HepG2 (cell line): Measurements from ENCODE around the gene ALB. TPM values are rescaled to one million over a fixed set of nuclear protein-coding genes. Genes with fewer than 3 reads are reported as not detected.

Experiments
- ATAC-seq: fragments of 200-7000 bp; cut with Tn5 transposase; 3 replicates; pipeline ENCODE4 v1.9.1; 2020; ENCODE audit warnings: mild to moderate bottlenecking, moderate library complexity
- BruUV-seq: library from RNA; stranded (reverse); fragments of 400-500 nt; replicated peaks from 2 replicates; lab custom pipeline; 2021; lab: Mats Ljungman, UMichigan
- CTCF ChIA-PET: fragments of 300-600 bp; formaldehyde crosslinking; extraction: SDS; loops from one replicate; lab custom pipeline; 2021; ENCODE audit warnings: low total read pairs, inconsistent platforms, low intra/inter-chr PET ratio; lab: Yijun Ruan, JAX
- POLR2A ChIA-PET: fragments of 350-600 bp; sonication (Branson Sonifier 250); formaldehyde crosslinking; loops from one replicate; lab custom pipeline; 2020; ENCODE audit warnings: antibody characterized with exemption, inconsistent platforms; lab: Yijun Ruan, JAX
- DNase-seq: peaks from one replicate; pipeline ENCODE4 v3.0.0-alpha.2; 2015; ENCODE audit warnings: low spot score
- FAIRE-seq: peaks from 3 replicates; lab custom pipeline; 2011; peaks lifted over from hg19 to GRCh38; lab: Jason Lieb, UNC
- H2AFZ ChIP-seq: one replicate; pipeline ENCODE4 v1.6.1; 2011; ENCODE audit warnings: low read length, inconsistent platforms
- H3K27ac ChIP-seq: fragments of 300-600 bp; 3 replicates; pipeline ENCODE4 v1.8.0; 2011; ENCODE audit warnings: mixed run types, mild to moderate bottlenecking, mixed read lengths, low read length, inconsistent platforms; ENCODE audit not compliant: insufficient read depth; ENCODE audit errors: extremely low read length
- H3K27me3 ChIP-seq, 2 experiments: fragments of 200-600 bp in 1 of 2; 2 replicates in 1 of 2; 3 replicates in 1 of 2; pipeline versions ENCODE4 v1.6.0 to v1.8.0; 2011; ENCODE audit warnings: low read length in 2 of 2, mild to moderate bottlenecking in 2 of 2, moderate library complexity in 2 of 2, inconsistent platforms in 1 of 2; ENCODE audit not compliant: insufficient read depth in 2 of 2, control insufficient read depth in 1 of 2
- H3K36me3 ChIP-seq, 2 experiments: fragments of 200-600 bp in 1 of 2; replicated peaks in 1 of 2; 2 replicates in 1 of 2; 3 replicates in 1 of 2; pipeline versions ENCODE4 v1.5.1 to v1.8.0; 2011; ENCODE audit warnings: low read length in 2 of 2, inconsistent platforms in 1 of 2; ENCODE audit not compliant: insufficient read depth in 2 of 2, control insufficient read depth in 1 of 2
- H3K4me1 ChIP-seq: 2 replicates; pipeline ENCODE4 v1.5.1; 2012; ENCODE audit warnings: low read length, inconsistent platforms; ENCODE audit not compliant: insufficient read depth
- H3K4me2 ChIP-seq: 2 replicates; pipeline ENCODE4 v1.6.0; 2011; ENCODE audit warnings: low read depth, low read length, inconsistent platforms
- H3K4me3 ChIP-seq, 3 experiments: fragments of 200-600 bp in 1 of 3; sonication (generic), shearing (Covaris generic) in 1 of 3; replicated peaks in 1 of 3; 2 replicates each; pipeline ENCODE4 v1.5.1; 2011 to 2016; ENCODE audit warnings: low read length in 3 of 3, inconsistent platforms in 2 of 3, low read depth in 2 of 3, mild to moderate bottlenecking in 2 of 3, control low read depth in 1 of 3, mixed read lengths in 1 of 3; ENCODE audit not compliant: insufficient read depth in 1 of 3
- H3K79me2 ChIP-seq: one replicate; pipeline ENCODE4 v1.6.1; 2011; ENCODE audit warnings: low read length, inconsistent platforms; ENCODE audit not compliant: insufficient read depth
- H3K9ac ChIP-seq: 2 replicates; pipeline ENCODE4 v1.6.0; 2011; ENCODE audit warnings: mild to moderate bottlenecking, low read depth, low read length, inconsistent platforms; ENCODE audit not compliant: insufficient read depth
- H3K9me3 ChIP-seq: 2 replicates; pipeline ENCODE4 v1.5.1; 2012; ENCODE audit warnings: mild to moderate bottlenecking, low read length
- H4K20me1 ChIP-seq: 2 replicates; pipeline ENCODE4 v1.6.0; 2011; ENCODE audit warnings: inconsistent platforms, mild to moderate bottlenecking, low read length, moderate library complexity; ENCODE audit not compliant: insufficient read depth
- ATF1 ChIP-seq: IDR thresholded peaks from 2 replicates; pipeline ENCODE4 v1.6.1; 2016; ENCODE audit warnings: mild to moderate bottlenecking, control low read depth
- GPN1 ChIP-seq: sonication (generic); formaldehyde crosslinking; IDR thresholded peaks from 2 replicates; pipeline ENCODE4 v1.5.1; 2020; ENCODE audit warnings: missing genetic modification reagents, borderline replicate concordance
- RBM22 ChIP-seq: fragments of 200-400 bp; formaldehyde crosslinking; optimal IDR thresholded peaks from 2 replicates; pipeline ENCODE3; 2017; ENCODE audit warnings: mild to moderate bottlenecking, low read length, moderate library complexity
- XRCC5 ChIP-seq: fragments of 200-400 bp; formaldehyde crosslinking; optimal IDR thresholded peaks from 2 replicates; pipeline ENCODE3; 2017; ENCODE audit warnings: mild to moderate bottlenecking, low read length
- WGBS: methylation state at CpG from one replicate; pipeline ENCODE4 v1.1.6; 2017; ENCODE audit warnings: low lambda C conversion rate; 5-methylcytosine and 5-hydroxymethylcytosine counted together
- in situ Hi-C: cut with HindIII; loops from 2 replicates; pipeline ENCODE4 v1.10.0; 2017; ENCODE audit warnings: low pct_unique_long_range_greater_than_20kb; ENCODE audit not compliant: extremely low pct_ligation_motif_present
- intact Hi-C: fragments of 100-400 bp; cut with micrococcal nuclease; formaldehyde crosslinking; loops from one replicate; pipeline ENCODE4 v1.10.0; 2022; ENCODE audit not compliant: unreplicated experiment
- polyA plus RNA-seq, 8 experiments: library from polyadenylated mRNA; depleted of rRNA in 3 of 8; stranded (reverse) in 7 of 8; unstranded in 1 of 8; fragments of >200 nt; fragmentation: Illumina TruSeq in 4 of 8; extraction: Trizol in 4 of 8; gene quantifications; 2 replicates each; pipeline versions ENCODE4 v1.2.1 to v1.2.3, GENCODE V29; 2011 to 2016; ENCODE audit warnings: low read depth in 4 of 8, missing spikeins in 1 of 8, mixed read lengths in 1 of 8; ENCODE audit not compliant: insufficient read depth in 1 of 8
- total RNA-seq, 5 experiments: library from RNA; depleted of rRNA; stranded (reverse); fragments of >200 nt; fragmentation: Illumina TruSeq; extraction: Trizol; gene quantifications; 2 replicates each; pipeline ENCODE4 v1.2.3, GENCODE V29; 2016; ENCODE audit warnings: low read depth in 1 of 5

ALB gene
- total and polyA plus RNA-seq, 2 of the 13 experiments (the other 11 are each of a cell fraction or from before 2014, with no cell fraction given) = 22,259 to 22,625 TPM

DNA sequence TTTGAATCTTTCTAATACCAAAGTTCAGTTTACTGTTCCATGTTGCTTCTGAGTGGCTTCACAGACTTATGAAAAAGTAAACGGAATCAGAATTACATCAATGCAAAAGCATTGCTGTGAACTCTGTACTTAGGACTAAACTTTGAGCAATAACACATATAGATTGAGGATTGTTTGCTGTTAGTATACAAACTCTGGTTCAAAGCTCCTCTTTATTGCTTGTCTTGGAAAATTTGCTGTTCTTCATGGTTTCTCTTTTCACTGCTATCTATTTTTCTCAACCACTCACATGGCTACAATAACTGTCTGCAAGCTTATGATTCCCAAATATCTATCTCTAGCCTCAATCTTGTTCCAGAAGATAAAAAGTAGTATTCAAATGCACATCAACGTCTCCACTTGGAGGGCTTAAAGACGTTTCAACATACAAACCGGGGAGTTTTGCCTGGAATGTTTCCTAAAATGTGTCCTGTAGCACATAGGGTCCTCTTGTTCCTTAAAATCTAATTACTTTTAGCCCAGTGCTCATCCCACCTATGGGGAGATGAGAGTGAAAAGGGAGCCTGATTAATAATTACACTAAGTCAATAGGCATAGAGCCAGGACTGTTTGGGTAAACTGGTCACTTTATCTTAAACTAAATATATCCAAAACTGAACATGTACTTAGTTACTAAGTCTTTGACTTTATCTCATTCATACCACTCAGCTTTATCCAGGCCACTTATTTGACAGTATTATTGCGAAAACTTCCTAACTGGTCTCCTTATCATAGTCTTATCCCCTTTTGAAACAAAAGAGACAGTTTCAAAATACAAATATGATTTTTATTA, 28.3 kb downstream of the ALB start (continued):
- TF ChIP-seq XRCC5 = no peak

- no peak for DNase-seq
- TF ChIP-seq ATF1 (CRISPR knock-in tag) (0 out of 2 replicates have a peak, but pooled peaks have one; percentile 7), GPN1 (no peak), RBM22 (peak; percentile 45)
- intact Hi-C loops = loop anchor here (5.0 to 10.0 kb wide), 3 partner anchors 36 to 178 kb away; partner anchors contain the start of gene ANKRD17
Measured at GRCh38 chr4:73433140-73433539, 29.1 kb downstream of the ALB start.

More at GRCh38 chr4:73433140-73433539, 29.1 kb downstream of the ALB start:
- Histone ChIP-seq H3K27ac (peak overlapping the region; percentile 98), H2AFZ (no peak overlapping the region), H3K4me2 (peak overlapping the region; percentile 80), H3K79me2 (peaks cover 51% of the 10 kb centered on the region), H3K4me1 (peaks cover 92% of the 10 kb centered on the region), H3K4me3 (peak overlapping the region; percentile 4 to 49 (median 25); a peak in 5 of 6 replicates), H4K20me1 (no peaks in the 10 kb centered on the region), H3K9ac (peak overlapping the region; percentile 79), H3K36me3 (no peaks in the 10 kb centered on the region; a peak in 1 of 5 replicates), H3K27me3 (no peaks in the 10 kb centered on the region), H3K9me3 (no peaks in the 10 kb centered on the region)
- WGBS = 33% methylated on average over 2 of the region's 2 CpGs
- ChIA-PET POLR2A (interaction anchor here (1.4 to 6.3 kb wide), 10 partner anchors 10 to 88 kb away, joined by 3 to 85 read pairs (median 18); partner anchors contain the start of gene ALB), CTCF (interaction anchor here (1.7 to 2.4 kb wide), 2 partner anchors 13 to 91 kb away, joined by 5 to 6 read pairs; no protein-coding TSS in a partner anchor)
- in situ Hi-C loops = no loop called here
- ATAC-seq (no peak), FAIRE-seq (no peak)
- BruUV-seq = no TSS peak
